Nephron (organoid): ENCODE results near the gene PUS7L.

Source experiments
- H3K27ac Mint-ChIP-seq, 3 experiments: 2 replicates each; pipeline ENCODE4 v1.8.0; 2020; ENCODE audit warnings: mixed read lengths in 3 of 3, mild to moderate bottlenecking in 2 of 3, moderate library complexity in 1 of 3
- H3K27me3 Mint-ChIP-seq: 2 replicates; pipeline ENCODE4 v1.8.0; 2021; ENCODE audit warnings: low read depth, mild to moderate bottlenecking, moderate library complexity, mixed read lengths
- H3K36me3 Mint-ChIP-seq: 2 replicates; pipeline ENCODE4 v1.8.0; 2020; ENCODE audit warnings: low read depth, mixed read lengths
- H3K4me1 Mint-ChIP-seq: 2 replicates; pipeline ENCODE4 v1.8.0; 2020; ENCODE audit warnings: mixed read lengths
- H3K4me3 Mint-ChIP-seq, 3 experiments: 2 replicates each; pipeline ENCODE4 v1.8.0; 2020; ENCODE audit warnings: mild to moderate bottlenecking in 3 of 3, mixed read lengths in 3 of 3, moderate library complexity in 2 of 3
- H3K9me3 Mint-ChIP-seq: 2 replicates; pipeline ENCODE4 v1.8.0; 2020; ENCODE audit warnings: mixed read lengths
- TF ChIP-seq, protein P1 (sequence below), 3 experiments: fragments of 200-600 bp; sonication (generic); IDR thresholded peaks; one replicate each; pipeline ENCODE4 v1.5.0; 2021; ENCODE audit warnings: antibody characterized with exemption in 3 of 3; ENCODE audit not compliant: unreplicated experiment in 3 of 3

PUS7L gene

DNA sequence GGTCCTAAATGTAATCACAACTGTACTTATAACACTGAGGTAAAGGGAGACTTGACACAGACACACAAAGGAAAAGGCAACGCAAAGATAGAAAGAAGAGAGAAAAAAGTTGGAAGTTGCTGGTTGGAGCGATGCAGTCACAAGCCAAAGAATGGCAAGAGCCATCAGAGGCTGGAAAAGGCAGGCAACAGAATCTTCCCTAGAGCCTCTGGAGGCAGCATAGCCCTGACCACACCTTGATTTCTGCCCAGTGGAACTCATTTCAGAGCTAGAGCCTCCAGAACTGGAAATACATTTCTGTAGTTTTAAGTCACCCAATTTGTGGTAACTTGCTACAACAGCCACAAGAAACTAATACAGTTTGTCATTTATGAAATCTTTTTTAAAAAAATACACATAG lies 89.2 kb downstream of the PUS7L start:
- TF ChIP-seq, protein P1, sequence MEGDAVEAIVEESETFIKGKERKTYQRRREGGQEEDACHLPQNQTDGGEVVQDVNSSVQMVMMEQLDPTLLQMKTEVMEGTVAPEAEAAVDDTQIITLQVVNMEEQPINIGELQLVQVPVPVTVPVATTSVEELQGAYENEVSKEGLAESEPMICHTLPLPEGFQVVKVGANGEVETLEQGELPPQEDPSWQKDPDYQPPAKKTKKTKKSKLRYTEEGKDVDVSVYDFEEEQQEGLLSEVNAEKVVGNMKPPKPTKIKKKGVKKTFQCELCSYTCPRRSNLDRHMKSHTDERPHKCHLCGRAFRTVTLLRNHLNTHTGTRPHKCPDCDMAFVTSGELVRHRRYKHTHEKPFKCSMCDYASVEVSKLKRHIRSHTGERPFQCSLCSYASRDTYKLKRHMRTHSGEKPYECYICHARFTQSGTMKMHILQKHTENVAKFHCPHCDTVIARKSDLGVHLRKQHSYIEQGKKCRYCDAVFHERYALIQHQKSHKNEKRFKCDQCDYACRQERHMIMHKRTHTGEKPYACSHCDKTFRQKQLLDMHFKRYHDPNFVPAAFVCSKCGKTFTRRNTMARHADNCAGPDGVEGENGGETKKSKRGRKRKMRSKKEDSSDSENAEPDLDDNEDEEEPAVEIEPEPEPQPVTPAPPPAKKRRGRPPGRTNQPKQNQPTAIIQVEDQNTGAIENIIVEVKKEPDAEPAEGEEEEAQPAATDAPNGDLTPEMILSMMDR (IDR thresholded peaks at IDR 0.05; ENCODE audit: unreplicated experiment in 3 of 3), result no peak
- Mint-ChIP-seq H3K27ac (no peak overlapping the region), H3K4me3 (no peak overlapping the region), H3K4me1 (no peaks in the 10 kb centered on the region), H3K27me3 (no peaks in the 10 kb centered on the region), H3K9me3 (no peaks in the 10 kb centered on the region), H3K36me3 (no peaks in the 10 kb centered on the region)
